GM19467 (cell line): ENCODE measurements around the gene DALRD3.

ENCODE experiments used
- ATAC-seq: cut with Tn5 transposase; IDR thresholded peaks from one replicate; pipeline ENCODE4 v1.9.1; 2021; ENCODE audit warnings: mild to moderate bottlenecking, moderate library complexity; ENCODE audit not compliant: unreplicated experiment

The DALRD3 gene

DNA sequence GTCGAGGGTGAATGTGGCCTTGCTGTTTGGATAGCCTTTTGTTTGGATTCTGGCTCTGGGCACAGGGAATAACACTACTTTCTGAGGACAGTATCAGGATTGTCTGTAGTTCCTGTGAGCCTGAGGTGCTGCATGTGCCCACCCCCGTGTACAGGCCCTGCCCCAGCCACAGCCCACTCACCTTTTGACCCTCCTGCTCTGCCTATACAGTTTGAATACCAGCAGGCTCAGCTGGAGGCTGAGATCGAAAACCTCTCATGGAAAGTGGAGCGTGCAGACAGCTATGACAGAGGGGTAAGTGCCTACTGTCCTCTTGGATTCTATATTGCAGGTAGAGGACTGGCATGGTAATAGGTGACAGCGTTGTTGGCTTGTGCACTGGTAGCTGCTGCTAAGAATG is 35.7 kb downstream of the DALRD3 start:
- ATAC-seq: no peak

DNA sequence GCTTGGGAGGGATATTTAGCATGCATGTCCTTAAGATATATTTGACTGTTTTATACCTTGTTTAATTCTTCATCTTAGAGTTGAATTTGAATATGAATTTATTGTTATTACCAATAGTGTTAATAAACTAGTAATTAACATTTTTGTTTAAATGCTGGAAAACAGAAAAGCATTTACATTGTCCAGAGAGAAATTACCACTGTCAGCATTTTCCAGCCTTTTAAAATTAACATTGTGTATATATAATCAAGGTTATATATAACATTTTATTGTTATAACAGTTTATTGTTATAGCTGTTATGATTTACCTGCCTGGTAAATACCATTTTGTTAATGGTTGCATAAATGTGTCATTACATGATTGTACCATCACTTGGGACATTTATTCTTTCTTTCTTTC is 36.4 kb downstream of the DALRD3 start:
- no peak for ATAC-seq

DNA sequence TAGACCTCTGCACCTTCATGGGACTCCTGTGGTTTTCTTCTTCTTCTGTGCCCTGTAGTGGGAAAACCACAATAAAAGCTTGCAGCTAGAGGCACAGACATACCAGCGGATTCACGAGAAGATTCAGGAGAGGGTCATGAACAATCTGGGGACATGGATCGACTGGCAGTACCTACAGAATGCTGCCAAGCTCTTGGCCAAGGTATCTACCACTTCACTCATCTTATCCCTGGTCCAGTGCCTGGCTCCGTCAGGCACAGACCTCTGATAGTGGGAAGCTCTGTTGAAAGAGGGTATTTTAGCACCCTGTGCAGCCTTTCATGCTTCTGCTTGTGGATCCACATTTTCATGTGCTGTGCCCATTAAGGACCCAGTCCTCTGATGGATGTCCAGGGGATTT is 38.1 kb downstream of the DALRD3 start:
- no peak for ATAC-seq

GRCh38 chr3:48979451-48979850 is 38.9 kb downstream of the DALRD3 start:
- ATAC-seq: no peak

DNA sequence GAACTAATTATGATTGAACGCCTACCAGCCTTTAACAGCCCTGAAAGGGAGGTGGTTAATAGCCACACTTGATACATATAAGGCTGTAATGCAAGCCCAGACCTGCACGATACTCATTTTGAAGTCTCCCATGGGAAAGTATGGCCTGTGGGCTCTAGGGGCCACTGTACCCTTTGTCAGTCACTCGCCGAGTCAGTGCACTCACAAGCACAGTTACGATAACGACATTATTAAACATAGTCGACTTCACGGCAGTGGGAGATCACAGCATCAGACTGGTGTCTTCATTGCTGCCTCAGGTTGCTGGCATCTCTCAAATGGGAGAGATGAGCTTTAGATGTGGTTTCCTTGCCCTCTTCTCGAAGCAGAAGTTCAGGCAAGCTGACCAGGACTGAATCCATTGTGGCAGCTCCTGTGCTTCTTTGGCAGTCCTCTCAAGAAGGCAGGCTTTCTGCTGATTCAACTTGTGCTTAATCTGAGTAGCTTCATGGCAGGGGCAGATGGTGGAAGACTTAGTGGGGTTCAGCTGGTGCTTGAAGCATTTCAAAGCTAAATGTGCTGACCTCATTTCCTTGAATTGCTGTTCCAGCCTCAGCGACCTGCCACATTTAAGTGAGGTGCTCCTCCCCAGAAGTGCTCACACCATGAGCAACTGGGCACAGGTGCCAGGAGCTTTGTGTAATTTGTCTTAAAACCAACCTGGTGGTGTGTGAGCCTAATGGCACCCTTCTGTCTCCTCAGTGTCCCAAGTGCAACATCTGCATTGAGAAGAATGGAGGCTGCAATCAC is 44.1 kb downstream of the DALRD3 start:
- ATAC-seq: no peak

- no peak for ATAC-seq
Measured at GRCh38 chr3:48970586-48970985, 47.8 kb downstream of the DALRD3 start.

DNA sequence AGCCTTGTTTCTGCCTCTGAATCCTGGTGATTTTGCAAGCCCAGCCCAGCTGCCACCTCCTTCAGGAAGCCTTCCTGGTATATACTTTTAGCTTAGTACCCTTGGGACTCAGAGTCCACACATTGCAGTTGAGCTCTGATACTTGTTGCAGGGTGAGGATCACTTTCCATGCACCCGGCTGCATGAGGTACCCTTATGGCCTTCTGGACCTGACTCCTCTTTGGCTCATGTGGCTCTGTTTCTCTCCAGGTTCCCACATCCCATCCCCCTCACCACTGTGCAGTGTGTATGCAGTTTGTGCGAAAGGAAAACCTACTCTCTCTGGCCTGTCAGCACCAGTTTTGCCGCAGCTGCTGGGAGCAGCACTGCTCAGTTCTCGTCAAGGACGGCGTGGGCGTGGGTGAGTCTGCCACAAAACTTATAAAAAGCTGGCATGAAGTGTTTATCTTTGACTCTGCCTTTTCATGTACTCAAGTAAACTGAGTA is 51.5 kb downstream of the DALRD3 start:
- ATAC-seq: no peak

DNA sequence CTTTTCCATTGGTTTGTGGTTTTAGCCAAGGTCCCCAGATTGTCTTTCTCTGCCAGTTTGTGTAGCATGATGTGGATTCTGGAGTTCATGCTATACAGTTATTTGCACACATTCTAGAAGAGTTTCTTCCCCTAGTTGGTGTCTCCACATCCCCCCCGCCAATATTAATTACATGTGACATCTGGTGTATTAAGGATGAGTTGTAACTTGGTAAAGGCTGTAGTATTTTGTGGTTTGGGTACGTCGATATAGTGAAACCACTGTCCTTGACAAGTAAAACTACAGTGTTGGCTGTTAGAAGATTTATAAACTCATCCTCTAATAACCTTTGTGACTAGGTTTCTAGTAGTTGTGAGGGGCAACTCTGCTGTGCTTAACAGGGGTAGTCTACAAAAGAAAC is 52.0 kb downstream of the DALRD3 start:
- no peak for ATAC-seq
